HG02798 (cell line): ENCODE measurements around the gene HMGXB3.

Source experiments
- ATAC-seq: cut with Tn5 transposase; IDR thresholded peaks from one replicate; pipeline ENCODE4 v1.9.1; 2021; ENCODE audit warnings: mild to moderate bottlenecking; ENCODE audit not compliant: unreplicated experiment, poor library complexity

Gene HMGXB3, protein sequence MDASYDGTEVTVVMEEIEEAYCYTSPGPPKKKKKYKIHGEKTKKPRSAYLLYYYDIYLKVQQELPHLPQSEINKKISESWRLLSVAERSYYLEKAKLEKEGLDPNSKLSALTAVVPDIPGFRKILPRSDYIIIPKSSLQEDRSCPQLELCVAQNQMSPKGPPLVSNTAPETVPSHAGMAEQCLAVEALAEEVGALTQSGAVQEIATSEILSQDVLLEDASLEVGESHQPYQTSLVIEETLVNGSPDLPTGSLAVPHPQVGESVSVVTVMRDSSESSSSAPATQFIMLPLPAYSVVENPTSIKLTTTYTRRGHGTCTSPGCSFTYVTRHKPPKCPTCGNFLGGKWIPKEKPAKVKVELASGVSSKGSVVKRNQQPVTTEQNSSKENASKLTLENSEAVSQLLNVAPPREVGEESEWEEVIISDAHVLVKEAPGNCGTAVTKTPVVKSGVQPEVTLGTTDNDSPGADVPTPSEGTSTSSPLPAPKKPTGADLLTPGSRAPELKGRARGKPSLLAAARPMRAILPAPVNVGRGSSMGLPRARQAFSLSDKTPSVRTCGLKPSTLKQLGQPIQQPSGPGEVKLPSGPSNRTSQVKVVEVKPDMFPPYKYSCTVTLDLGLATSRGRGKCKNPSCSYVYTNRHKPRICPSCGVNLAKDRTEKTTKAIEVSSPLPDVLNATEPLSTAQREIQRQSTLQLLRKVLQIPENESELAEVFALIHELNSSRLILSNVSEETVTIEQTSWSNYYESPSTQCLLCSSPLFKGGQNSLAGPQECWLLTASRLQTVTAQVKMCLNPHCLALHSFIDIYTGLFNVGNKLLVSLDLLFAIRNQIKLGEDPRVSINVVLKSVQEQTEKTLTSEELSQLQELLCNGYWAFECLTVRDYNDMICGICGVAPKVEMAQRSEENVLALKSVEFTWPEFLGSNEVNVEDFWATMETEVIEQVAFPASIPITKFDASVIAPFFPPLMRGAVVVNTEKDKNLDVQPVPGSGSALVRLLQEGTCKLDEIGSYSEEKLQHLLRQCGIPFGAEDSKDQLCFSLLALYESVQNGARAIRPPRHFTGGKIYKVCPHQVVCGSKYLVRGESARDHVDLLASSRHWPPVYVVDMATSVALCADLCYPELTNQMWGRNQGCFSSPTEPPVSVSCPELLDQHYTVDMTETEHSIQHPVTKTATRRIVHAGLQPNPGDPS (N-terminal part only)

DNA sequence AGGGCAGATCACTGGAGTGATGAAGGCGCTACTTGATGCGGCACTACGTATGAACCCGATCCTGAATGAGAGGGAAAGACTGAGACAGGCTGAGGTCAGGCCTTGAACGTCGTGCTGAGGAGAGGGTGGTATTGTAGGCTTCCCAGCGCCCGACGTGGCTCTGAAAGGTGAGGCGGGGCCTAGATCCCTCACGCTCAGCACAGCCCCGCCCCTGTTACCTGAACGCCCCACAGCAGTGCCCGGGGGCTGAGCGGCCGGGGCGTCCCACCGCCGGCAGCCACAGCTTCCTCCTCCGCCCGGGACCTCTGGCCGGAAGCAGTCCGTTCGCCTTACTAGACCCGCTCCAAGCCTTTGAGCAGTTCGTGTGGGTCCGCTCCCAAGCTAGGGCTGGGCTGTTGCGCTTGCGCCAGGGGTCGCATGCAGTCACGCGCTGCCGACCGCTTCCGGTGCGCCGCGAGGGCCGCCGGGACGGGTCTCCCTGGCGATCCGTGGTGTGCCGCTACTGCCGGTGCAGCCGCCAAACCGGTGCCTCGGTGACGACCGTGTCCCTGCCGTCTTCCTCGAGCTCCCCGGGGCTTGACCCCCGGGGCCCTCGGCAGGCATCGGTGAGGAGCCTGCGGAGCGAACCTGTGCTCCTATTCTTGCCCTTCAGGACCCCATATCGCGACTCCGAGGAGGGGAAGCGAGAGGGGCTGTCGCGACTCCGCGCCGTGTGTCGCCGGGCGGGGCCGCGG, at the start of gene HMGXB3, which contains the start of gene TIGD6:
TSS of gene HMGXB3 (plus strand) at position 484 of the 734 bp plus-strand sequence. CDS start 4,114 bp downstream, outside the sequence.
TSS of gene TIGD6 (minus strand) at position 399 of the 734 bp plus-strand sequence. CDS start 4,306 bp downstream, outside the sequence.
- ATAC-seq = peak; percentile 90

GRCh38 chr5:149951138-149951749, 49.3 kb upstream of the HMGXB3 start:
- no peak for ATAC-seq

GRCh38 chr5:149953436-149954121, 47.0 kb upstream of the HMGXB3 start:
- ATAC-seq = no peak

- no peak for ATAC-seq
These were observed 45.7 kb upstream of the HMGXB3 start for GRCh38 chr5:149954798-149955197.

- no peak for ATAC-seq
These were observed 43.9 kb upstream of the HMGXB3 start for GRCh38 chr5:149956685-149957084.

GRCh38 chr5:149957855-149958254, 42.7 kb upstream of the HMGXB3 start:
- ATAC-seq = no peak

- ATAC-seq = no peak
These were observed 40.9 kb upstream of the HMGXB3 start for GRCh38 chr5:149959406-149960236.

- peak; percentile 99 for ATAC-seq
These were observed 40.0 kb upstream of the HMGXB3 start, which contains the start of gene SLC26A2 for GRCh38 chr5:149960272-149961185. SLC26A2 (plus strand) TSS chr5:149960758; CDS start chr5:149977653, 16,895 bp downstream.

DNA sequence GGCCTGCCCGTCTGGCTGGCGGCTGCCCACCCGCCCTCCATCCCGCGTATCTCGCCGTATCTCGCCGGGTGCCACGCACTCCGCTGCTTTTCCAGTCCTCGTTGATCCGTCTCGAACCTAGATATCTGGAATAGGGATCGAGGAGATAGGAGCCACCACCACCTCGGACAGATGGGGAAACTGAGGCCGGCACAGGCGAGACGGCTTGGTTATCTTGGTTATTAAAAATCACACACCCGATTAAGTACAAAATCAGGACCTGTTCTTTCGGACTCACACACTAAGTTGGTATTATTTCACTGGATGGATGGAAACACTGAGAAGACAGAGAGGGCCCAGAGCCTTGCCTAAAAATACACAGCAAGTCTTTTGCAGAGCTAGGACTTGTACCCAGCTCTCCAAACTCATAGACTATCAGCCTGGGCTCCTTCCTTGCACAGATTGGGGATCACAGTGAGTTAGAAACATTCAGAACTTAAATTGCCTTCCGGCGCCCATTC, 39.3 kb upstream of the HMGXB3 start:
- no peak for ATAC-seq

- ATAC-seq = no peak
These were observed 38.6 kb upstream of the HMGXB3 start for GRCh38 chr5:149961957-149962409.

GRCh38 chr5:149962601-149963300, 37.8 kb upstream of the HMGXB3 start:
- no peak for ATAC-seq

DNA sequence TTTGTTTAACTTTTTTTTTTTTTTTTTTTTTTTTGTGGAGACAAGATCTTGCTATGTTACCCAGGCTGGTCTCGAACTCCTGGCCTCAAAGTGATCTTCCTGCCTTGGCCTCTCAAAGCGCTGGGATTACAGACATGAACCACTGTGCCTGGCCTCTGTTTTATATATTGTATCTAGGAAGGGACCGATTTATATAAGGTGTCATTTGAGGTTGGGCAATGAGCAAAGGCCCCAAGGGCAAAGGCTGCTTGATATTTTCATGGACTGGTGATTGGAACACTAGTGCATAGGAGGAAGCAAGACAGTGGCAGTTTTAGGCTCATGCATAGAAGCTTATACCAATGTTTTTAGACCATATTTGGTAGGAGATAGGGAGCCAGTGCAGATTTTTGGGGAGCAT, 36.8 kb upstream of the HMGXB3 start:
- ATAC-seq = no peak

- no peak for ATAC-seq
These were observed 33.6 kb upstream of the HMGXB3 start for GRCh38 chr5:149966946-149967345.

DNA sequence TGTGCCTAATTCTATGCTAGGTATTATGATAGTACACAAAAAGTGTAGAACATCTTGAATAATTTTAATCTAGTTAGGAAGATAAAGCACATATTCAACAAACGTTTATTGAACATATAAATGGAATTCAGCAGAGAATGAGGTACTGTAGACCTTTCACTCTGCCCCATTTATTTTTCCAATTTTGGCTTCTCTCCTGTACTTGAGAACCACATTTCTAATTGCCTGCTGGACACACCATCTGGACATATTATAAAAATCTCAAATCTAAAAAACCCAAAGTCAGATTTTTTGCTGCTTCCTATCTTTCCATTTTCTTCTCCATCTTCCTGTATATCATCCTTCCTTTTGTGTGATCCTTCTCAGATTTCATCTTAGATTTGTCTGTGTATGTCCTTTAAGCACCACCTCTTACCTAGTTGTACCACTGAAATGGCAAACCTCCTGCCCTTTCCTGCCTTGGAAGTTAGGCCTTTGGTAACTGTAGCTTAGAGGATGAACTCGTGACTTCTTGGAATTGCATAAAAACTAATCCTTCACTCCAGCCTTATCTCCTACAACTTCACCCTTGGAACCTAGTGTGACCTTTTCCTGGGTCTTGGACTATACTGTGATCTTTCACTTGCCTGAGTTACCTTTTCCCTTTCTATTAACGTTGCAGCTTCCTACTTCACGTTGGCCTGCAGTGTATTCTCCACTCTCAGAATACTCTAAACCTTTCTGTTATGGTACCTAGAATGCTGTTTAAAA, 31.2 kb upstream of the HMGXB3 start:
- ATAC-seq = no peak

DNA sequence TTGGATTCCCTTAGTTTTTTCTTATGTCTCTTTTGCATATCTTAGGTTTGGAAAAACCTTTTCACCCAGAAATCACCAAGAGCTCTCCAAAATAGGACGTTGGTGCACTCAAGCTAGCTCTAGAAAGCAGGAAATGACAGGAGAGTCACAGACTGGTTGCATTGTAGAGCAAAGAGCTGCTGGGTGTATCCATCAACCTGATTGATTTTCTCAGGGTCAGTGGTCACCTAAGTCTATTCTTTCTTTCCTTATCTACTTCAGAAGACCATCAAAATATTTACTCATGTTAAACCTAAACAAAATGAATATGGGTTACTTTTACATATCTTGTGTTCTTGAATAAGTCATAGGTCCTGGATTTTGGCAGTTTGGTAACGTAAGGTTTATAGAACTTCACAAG, 25.1 kb upstream of the HMGXB3 start:
- no peak for ATAC-seq
